ENCODE data around the gene USP22. TPM values are rescaled to one million over a fixed set of nuclear protein-coding genes. Genes with fewer than 3 reads are reported as not detected.

USP22 gene
- total and polyA plus RNA-seq, 2 of the 8 experiments (the other 6 are each of a cell fraction or from before 2014, with no cell fraction given), result 221 to 316 TPM

DNA sequence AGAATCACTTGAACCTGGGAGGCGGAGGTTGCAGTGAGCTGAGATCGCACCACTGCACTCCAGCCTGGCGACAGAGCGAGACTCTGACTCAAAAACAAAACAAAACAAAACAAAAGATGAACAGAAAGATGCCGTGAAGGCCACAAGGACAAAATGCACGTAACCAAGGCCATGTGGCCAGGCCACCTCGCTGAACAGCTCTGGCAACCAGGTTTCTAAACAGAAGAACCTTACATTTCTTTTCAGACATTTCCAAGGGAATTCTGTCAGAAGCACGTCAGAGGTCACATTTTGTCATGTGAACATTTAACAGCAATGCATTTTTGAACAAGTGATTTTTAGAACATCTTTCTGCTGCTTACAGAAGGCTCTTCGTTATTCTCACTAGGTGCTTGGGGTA, 28.8 kb downstream of the USP22 start:
- no peak overlapping the region for H3K18ac ChIP-seq (ENCODE audit: extremely low read depth, low read length)
- no peak overlapping the region for H3K9ac ChIP-seq (replicated peaks in 1 of 4; ENCODE audit: extremely low read depth in 1 of 4, low read depth in 3 of 4, low read length in 3 of 4)
- no peak overlapping the region for H3K23ac ChIP-seq (ENCODE audit: insufficient read length)
- no peak overlapping the region for H2BK120ac ChIP-seq (replicated peaks; ENCODE audit: low read depth, low read length)
- POLR2A ChIA-PET (ENCODE audit: partially characterized antibody), result interaction anchor here (0.9 to 2.8 kb wide), 7 partner anchors 9 to 85 kb away, joined by 3 to 15 read pairs (median 3); no protein-coding TSS in a partner anchor
- no peak overlapping the region for H3K4me2 ChIP-seq (ENCODE audit: insufficient read depth in 1 of 2, low read depth in 2 of 2, low read length in 2 of 2)
- no peak overlapping the region for H2BK12ac ChIP-seq (ENCODE audit: low read depth, low read length)
- no peak overlapping the region for H3K56ac ChIP-seq (replicated peaks; ENCODE audit: insufficient read length, low read depth, low read length)
- H3K27ac ChIP-seq (ENCODE audit: low read depth, low read length), result no peak overlapping the region
- CTCF ChIA-PET (ENCODE audit: partially characterized antibody), result interaction anchor here (0.6 to 1.2 kb wide), 4 partner anchors 8 to 149 kb away, joined by 3 to 5 read pairs (median 4); no protein-coding TSS in a partner anchor
- TF ChIP-seq PHF8 (conservative IDR thresholded peaks at IDR 0.05; ENCODE audit: low read depth, low read length) (no peak), CEBPB (IDR thresholded peaks at IDR 0.05; ENCODE audit: low read depth, low read length) (no peak), RNF2 (IDR thresholded peaks at IDR 0.05; ENCODE audit: borderline replicate concordance, low read depth, low read length, missing control alignments, poor library complexity, severe bottlenecking) (no peak)
- no peak overlapping the region for H2AK5ac ChIP-seq (ENCODE audit: low read depth, low read length)
- H3K14ac ChIP-seq (ENCODE audit: insufficient read length), result no peak overlapping the region
- H2AFZ ChIP-seq (ENCODE audit: low read length), result no peak overlapping the region
- H3K4me1 ChIP-seq (replicated peaks in 1 of 4; ENCODE audit: control insufficient read depth in 3 of 4, insufficient read depth in 4 of 4, low read length in 3 of 4), result no peaks in the 10 kb centered on the region
- no peak overlapping the region for H3K4me3 ChIP-seq (ENCODE audit: extremely low read depth in 1 of 4, insufficient read depth in 2 of 4, low read depth in 3 of 4, low read length in 4 of 4)
- H3K36me3 ChIP-seq (ENCODE audit: control insufficient read depth in 2 of 4, insufficient read depth in 4 of 4, low read length in 3 of 4), result peaks cover 79 to 99% (median 92%) of the 10 kb centered on the region in 4 experiments
- H2BK20ac ChIP-seq (ENCODE audit: low read length), result no peak overlapping the region
- no peaks in the 10 kb centered on the region for H3K27me3 ChIP-seq (replicated peaks in 1 of 4; ENCODE audit: control insufficient read depth in 3 of 4, extremely low read depth in 1 of 4, insufficient read depth in 3 of 4, low read length in 3 of 4)
- peaks cover 23 to 44% of the 10 kb centered on the region in 2 experiments for H4K20me1 ChIP-seq (replicated peaks in 1 of 2; ENCODE audit: control insufficient read depth in 1 of 2, insufficient read depth in 2 of 2, low read length in 2 of 2)
- no peaks in the 10 kb centered on the region for H3K9me3 ChIP-seq (ENCODE audit: insufficient read depth in 2 of 2, low read depth in 1 of 2, low read length in 1 of 2)
- peaks cover 30% of the 10 kb centered on the region for H3K79me1 ChIP-seq (ENCODE audit: low read depth, low read length)
- no peak overlapping the region for H2BK5ac ChIP-seq (ENCODE audit: low read depth, low read length)
- no peak overlapping the region for H3K4ac ChIP-seq (replicated peaks; ENCODE audit: insufficient read length, low read depth, low read length)
- peaks cover 0 to 79% of the 10 kb centered on the region in 2 experiments; a peak in 3 of 4 replicates for H3K79me2 ChIP-seq (ENCODE audit: control insufficient read depth in 1 of 2, insufficient read depth in 2 of 2, low read length in 2 of 2)
- H4K8ac ChIP-seq (ENCODE audit: extremely low read depth, insufficient read depth, low read length), result no peak overlapping the region
- no peak overlapping the region for H4K5ac ChIP-seq (ENCODE audit: insufficient read length, low read depth, low read length)
- no peaks in the 10 kb centered on the region for H3K23me2 ChIP-seq (ENCODE audit: low read depth, low read length)
- DNase-seq (ENCODE audit: low read depth in 1 of 2, low spot score in 2 of 2), result no peak
- H2BK15ac ChIP-seq (ENCODE audit: low read length), result no peak overlapping the region
- 95% methylated on average over 9 of the region's 9 CpGs; no CpG with 5 or more reads in 1 of the 2 experiments for WGBS, 2 experiments (ENCODE audit: extremely low coverage in 1 of 2, insufficient coverage in 1 of 2, insufficient read length in 1 of 2, insufficient replicate concordance in 2 of 2, low coverage in 1 of 2, low lambda C conversion rate in 2 of 2, missing lambda C conversion rate in 1 of 2)
- no peak for FAIRE-seq
- no peak overlapping the region for H4K91ac ChIP-seq (replicated peaks; ENCODE audit: insufficient read length, low read length)

Data from H1 (cell line).